DMS 273 treated with DMSO at 0.1 percent for 48 hours (cell line): ENCODE data around the gene PRG2.

Experiments used
- DNase-seq: peaks from one replicate; lab custom pipeline; 2025; lab: John Stamatoyannopoulos, UW

The PRG2 gene

DNA sequence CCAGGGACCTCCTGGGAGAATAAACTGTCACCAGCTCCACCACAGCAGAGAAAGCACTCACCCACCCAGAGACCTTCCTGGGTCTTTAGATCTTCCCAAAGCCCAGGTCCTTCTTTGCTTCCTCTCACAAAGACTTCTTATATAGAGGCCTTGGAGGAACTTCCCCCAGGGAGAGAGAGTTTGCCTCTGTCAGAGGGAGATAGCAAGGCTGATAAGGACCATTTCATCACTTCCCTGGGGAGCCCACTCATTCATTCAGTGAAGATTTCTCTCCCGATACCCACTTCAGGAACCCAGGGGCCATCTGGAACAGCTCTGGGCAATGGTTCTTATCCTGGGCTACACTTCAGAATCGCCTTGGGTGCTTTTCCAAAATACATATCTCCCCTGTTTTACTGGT lies at the start of gene PRG2:
Gene PRG2 (minus strand): TSS at position 116 of the 400 bp plus-strand sequence. CDS start 706 bp downstream, outside the sequence.
- no peak for DNase-seq

- no peak for DNase-seq
These were observed 49.3 kb upstream of the PRG2 start for GRCh38 chr11:57439786-57440185.

DNA sequence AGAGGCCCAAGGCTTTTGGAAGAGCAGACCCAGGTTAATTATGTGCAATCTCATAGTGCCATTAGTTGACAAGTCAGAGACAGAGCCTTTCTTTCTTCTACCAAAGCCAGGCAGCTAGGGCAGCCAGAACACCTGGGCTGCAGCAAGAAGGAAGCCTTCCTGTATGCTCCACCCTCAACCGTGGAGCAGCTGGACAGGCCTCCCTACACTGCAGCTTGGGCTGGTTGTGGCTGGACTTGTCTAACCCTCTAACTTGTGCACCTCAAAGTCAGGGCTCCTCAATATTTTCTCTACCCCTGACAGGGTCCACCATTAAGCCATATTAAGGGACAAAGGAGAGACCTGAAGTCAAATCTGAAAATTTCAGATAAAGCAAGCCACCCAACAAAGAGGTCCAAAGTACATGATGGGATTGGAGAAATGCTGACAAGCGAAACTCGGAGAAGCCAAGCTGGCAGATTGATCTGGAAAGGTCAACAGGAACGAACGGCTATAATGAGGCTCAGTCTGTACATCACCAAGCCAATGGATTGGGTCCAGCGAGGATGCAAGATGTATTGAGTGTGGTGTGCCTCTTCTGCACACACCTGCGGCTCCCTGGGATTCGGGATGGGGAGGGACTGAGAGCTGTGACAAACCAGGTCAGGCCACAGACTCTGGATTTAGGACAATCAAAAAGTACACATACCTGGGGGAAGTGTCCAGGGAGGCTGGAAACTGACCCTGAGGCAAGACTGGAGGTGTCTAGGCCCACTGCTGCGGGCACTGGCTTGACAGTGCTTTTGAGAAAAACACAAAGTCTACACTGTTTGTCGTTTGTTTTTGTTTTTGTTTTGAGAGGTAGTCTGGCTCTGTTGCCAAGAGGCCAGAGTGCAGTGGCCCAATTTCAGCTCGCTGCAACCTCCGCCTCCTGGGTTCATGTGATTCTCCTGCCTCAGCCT lies 48.2 kb upstream of the PRG2 start:
- no peak for DNase-seq

DNA sequence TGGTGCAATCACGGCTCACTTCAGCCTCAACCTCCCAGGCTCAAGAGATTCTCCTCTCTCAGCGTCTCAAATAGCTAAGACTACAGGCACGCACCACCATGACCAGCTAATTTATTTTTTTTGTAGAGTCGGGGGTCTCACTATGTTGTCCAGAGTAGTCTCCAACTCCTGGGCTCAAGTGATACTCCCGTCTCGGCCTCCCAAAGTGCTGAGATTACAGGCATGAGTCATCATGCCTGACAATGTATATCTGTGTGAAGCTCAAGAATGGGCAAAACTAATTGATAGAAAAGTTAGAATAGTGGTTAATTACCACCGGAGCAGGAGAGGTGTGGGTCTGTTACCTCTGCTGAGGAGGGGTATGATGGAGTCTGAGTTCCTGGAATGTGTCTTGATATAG lies 45.6 kb upstream of the PRG2 start:
- DNase-seq, result no peak

GRCh38 chr11:57434640-57435546 lies 44.4 kb upstream of the PRG2 start:
- no peak for DNase-seq

DNA sequence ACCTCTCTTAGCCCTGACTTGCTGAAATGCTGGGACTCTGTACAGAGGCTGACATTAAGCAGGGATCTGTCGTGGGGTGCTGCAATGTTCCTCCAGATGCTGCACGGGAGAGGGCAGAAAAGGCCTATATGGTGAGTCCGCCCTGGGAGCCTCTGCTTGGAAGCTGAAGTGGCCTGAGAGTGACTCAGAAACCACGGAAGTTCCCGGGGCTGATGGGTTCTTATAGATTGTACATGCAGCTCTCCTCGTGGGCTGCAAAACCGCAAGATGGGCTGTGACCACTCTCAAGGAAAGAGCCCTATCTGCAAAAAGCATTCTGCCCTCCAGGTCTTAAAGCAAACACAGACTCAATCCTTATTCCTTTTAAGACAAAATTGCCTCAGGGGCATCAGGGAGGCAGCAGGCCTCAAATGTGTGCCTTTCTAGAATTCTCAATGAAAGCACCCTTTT lies 42.3 kb upstream of the PRG2 start:
- no peak for DNase-seq

GRCh38 chr11:57432149-57432561 lies 41.7 kb upstream of the PRG2 start:
- DNase-seq, result no peak

DNA sequence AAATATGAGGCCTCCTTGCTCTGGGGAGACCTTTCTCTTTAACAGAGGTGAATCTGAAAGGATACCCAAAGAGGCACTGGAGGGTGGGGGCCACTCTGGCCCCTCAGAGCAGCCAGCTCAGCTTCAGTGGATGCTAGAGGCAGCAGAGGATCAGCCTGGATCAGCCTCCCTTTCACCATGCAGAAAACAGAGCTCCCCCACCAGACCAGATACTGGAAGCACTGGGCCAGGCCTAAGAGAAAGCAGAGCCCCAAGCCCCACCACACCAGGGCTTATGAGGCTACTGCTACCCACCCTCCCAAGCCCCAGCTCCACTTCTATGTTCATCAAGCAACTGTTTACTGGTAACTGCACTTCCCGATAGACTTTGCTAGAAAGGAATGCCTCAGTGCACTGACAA lies 40.5 kb upstream of the PRG2 start:
- DNase-seq, result no peak

GRCh38 chr11:57429946-57430345 lies 39.5 kb upstream of the PRG2 start:
- no peak for DNase-seq

DNA sequence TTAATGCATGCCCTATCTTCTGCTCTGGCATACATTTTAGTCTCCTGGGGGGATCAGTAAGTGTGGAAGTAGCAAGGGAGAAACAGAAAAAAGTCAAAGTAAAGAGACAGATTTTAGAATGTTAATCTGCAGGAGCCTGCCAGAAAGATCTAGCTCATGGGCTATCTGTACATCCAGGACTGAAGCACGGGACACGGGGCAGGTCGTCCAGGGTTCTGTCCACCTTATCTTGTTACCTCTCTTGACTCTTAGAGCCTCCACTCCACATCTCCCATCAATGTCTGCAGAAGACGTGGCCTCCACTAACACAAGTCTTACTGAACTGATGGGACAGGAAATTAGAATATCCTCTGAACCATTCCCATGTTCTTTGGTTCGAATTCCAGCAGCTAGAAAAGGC lies 38.2 kb upstream of the PRG2 start:
- DNase-seq, result no peak

DNA sequence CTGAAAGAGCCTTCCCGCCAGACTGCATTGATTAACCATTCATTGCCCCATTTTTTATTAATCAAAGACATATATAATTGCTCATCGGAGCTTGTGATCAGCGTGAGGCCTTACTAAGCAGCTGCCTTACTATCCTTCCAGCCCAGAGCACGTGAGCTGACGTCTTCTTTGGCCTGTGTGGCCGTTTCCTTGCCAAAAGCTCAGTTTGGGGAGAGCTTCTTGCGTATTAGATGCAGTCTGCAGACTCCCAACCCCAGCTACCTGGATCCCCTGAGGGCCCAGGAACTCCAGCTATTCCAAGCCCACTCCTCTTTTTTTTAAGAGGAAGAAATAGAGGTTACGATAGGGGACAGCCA lies 37.3 kb upstream of the PRG2 start:
- DNase-seq, result no peak

DNA sequence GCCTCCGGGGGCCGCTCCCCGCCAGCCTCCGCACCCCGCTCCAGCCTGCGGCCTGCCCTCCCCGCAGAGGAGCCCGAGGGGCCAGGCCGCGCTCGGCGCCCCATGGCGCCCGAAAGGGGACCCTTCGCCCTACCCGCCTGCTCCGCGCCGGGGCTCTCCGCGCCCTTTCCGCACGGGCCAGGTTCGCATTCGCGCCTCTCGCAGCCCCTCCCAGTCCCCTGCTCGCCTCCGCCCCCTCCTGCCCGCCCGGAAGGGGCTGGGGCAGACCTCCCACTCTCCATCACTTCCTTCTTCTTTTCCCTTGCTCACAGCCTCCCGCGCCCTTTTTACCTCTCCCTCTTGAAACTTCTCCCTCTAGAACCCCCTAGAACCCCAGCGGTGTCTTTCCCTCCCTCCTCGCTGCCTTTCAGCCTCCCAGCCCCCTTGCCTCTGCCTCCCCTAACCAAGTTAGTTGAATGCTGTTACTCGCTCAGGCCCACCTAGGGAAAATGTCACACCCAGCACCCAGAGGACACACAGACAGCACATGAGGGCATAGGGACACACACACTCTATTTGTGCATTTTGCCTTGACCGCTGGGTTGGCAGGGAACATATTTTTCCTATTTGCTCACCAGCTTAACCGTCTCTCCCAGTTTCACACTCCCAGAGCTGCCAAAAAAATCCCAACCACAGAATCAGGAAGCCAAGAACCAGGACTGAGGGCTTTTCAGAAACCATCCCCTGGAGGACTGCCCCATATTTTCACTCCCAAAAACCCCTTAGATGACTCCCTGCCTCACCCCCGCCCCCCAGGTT lies 36.7 kb upstream of the PRG2 start, which contains the start of gene SLC43A3:
Gene SLC43A3 (minus strand): TSS at position 193 of the 798 bp plus-strand sequence. CDS start 949 bp downstream, outside the sequence.
- peak; percentile 8 for DNase-seq

GRCh38 chr11:57426439-57426928 lies 36.0 kb upstream of the PRG2 start:
- no peak for DNase-seq

DNA sequence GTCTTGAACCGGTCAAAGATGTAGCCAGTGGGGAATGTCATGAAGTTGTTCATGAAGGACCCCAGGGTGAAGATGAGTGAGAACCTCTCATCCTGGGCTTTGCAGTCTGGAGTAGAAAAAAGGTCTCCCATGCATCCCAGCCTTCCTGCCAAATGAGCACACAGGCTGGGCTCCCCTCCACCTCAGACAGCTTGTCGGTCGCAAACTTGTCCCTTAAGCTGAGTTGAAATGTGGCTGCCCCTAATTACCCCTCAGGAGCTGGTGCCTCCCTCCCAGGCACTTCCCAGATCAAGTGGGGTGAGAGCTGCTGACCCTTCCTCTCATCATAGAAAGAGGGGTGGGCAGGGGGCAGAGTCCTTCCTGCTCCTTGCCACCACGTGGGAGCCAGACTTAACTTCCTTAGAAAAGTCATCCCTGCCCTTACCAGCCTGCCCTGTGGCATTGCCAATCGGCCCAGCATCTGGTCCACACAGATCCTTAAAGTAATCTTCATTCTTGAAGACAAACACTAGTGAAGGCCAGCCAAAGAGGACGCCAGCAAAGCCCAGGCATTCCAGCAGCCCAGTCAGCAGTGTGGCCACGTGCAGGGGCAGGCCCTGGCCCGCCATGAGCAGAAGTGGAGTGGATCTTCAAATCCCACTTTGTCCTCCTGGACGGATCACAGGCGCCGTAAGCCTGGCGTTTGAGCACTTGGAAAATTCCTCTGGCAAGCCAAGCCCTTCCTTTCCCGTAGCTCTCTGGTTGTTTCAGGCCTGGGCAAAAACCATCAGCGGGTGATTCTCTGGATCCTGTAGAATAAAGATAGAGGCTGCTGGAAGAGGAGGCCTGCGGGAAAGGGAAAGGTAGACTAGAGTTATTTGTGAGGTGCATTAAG lies 35.4 kb upstream of the PRG2 start:
- no peak for DNase-seq

DNA sequence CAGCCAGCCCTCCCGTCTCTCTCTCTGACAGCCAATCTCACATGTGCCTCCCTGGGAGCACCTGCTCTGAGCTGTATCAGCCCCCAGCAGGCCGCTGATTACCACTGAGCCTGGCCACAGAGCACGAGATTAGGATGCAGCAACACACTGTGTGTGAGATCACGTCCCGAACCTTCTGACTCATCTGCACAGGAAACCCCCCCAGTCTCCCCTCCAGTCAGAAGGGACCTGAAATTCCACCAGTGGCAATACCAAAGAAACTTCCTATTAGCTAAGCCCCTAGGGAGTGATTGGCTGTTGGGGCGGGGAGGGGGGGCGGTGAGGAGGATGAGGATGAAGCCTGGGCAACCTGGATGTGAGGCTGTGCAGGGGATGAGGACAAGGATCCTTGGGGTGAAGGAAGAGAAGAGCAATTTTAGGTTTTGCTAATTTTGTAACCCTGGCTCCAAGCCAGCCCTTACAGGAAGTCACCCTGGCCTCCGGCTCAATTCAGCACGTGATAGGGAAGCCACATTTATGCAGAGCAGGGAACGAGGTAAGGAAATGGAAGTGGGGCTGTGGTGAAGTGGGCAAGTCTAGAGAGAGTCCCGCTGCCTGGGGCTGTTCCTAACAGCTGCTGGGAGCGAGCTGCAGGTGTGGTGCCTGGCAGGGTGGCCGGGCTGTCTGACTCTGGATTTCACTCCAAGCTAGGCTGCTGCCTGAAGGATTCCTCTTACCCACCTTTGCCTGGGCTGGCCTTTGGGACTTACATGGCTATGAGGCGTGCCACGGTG lies 34.5 kb upstream of the PRG2 start:
- DNase-seq, result no peak

- DNase-seq, result no peak
These were observed 33.8 kb upstream of the PRG2 start for GRCh38 chr11:57424137-57424791.

- no peak for DNase-seq
These were observed 32.2 kb upstream of the PRG2 start for GRCh38 chr11:57422669-57423068.

DNA sequence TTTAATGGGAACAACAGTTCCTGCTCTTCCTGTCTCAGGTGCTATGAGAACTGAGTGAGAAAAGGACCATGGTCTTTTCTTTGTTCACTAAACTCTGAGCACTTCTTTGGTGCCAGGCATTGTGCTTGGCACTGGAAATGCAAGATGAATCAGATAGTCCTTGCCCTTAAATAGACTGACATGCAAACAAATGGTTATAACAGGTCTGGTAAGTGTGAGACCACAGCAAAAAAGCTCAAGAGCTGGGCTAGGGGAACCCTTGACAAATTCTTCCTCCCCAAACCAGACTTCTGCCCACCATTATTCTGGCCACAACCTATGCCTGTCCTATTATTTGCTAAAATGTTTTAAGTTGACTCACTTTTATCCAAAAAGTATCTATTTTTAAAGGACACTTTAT lies 31.4 kb upstream of the PRG2 start:
- no peak for DNase-seq

- DNase-seq, result no peak
These were observed 30.6 kb upstream of the PRG2 start for GRCh38 chr11:57421066-57421465.
